ENCODE results near the gene LRRFIP1.

The LRRFIP1 gene

GRCh38 chr2:237639052-237639835 is 11.9 kb downstream of the LRRFIP1 start:
- no peak for DNase-seq (ENCODE audit: low spot score)

- no peak for DNase-seq (ENCODE audit: low spot score)
Measured at GRCh38 chr2:237639836-237640220, 12.4 kb downstream of the LRRFIP1 start.

- DNase-seq (ENCODE audit: low spot score), result no peak
Measured at GRCh38 chr2:237640493-237640998, 13.2 kb downstream of the LRRFIP1 start.

GRCh38 chr2:237642038-237642734 is 14.8 kb downstream of the LRRFIP1 start:
- DNase-seq (ENCODE audit: low spot score), result no peak

GRCh38 chr2:237643066-237643465 is 15.7 kb downstream of the LRRFIP1 start:
- no peak for DNase-seq (ENCODE audit: low spot score)

- DNase-seq (ENCODE audit: low spot score), result no peak
Measured at GRCh38 chr2:237643582-237644380, 16.4 kb downstream of the LRRFIP1 start.

GRCh38 chr2:237644381-237644703 is 17.0 kb downstream of the LRRFIP1 start:
- no peak for DNase-seq (ENCODE audit: low spot score)

- DNase-seq (ENCODE audit: low spot score), result no peak
Measured at GRCh38 chr2:237645261-237645660, 17.9 kb downstream of the LRRFIP1 start.

- DNase-seq (ENCODE audit: low spot score), result no peak
Measured at GRCh38 chr2:237647176-237648015, 20.0 kb downstream of the LRRFIP1 start.

GRCh38 chr2:237648016-237648381 is 20.6 kb downstream of the LRRFIP1 start:
- no peak for DNase-seq (ENCODE audit: low spot score)

GRCh38 chr2:237649541-237650454 is 22.4 kb downstream of the LRRFIP1 start:
- no peak for DNase-seq (ENCODE audit: low spot score)

GRCh38 chr2:237650455-237650850 is 23.1 kb downstream of the LRRFIP1 start:
- DNase-seq (ENCODE audit: low spot score), result no peak

GRCh38 chr2:237651761-237652160 is 24.4 kb downstream of the LRRFIP1 start:
- DNase-seq (ENCODE audit: low spot score), result no peak

- no peak for DNase-seq (ENCODE audit: low spot score)
Measured at GRCh38 chr2:237652181-237652580, 24.8 kb downstream of the LRRFIP1 start.

GRCh38 chr2:237652854-237653253 is 25.5 kb downstream of the LRRFIP1 start:
- no peak for DNase-seq (ENCODE audit: low spot score)

GRCh38 chr2:237653776-237654558 is 26.6 kb downstream of the LRRFIP1 start:
- DNase-seq (ENCODE audit: low spot score), result no peak

- DNase-seq (ENCODE audit: low spot score), result no peak
Measured at GRCh38 chr2:237657063-237657462, 29.7 kb downstream of the LRRFIP1 start.

GRCh38 chr2:237660381-237660900 is 33.1 kb downstream of the LRRFIP1 start:
- no peak for DNase-seq (ENCODE audit: low spot score)

- DNase-seq (ENCODE audit: low spot score), result no peak
Measured at GRCh38 chr2:237661270-237661669, 33.9 kb downstream of the LRRFIP1 start.

Measured in AG20443 (cell line).